ENCODE results near the gene CDC20. TPM values are rescaled to one million over a fixed set of nuclear protein-coding genes. Genes with fewer than 3 reads are reported as not detected.

The CDC20 gene
- total and polyA plus RNA-seq, 2 of the 8 experiments (the other 6 are each of a cell fraction or from before 2014, with no cell fraction given) = 214 to 221 TPM

DNA sequence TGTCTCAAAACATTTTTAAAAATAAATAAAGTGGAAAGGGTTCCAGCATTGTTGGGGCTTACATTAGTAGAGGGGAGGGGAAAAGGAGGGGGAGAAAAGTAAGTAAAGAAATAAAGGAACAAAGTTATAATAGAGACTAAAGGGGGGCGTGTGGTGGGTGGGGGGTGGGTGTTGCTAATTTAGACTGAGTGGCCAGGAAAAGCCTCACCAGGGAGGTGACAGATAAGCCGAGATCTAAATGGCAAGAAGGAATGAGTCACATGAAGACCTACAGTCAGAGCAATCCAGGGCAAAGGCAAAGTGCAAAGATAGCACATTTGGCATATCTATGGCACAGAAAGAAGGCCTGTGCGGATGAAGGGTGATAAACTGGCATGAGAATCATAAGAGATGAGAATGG, 13.7 kb upstream of the CDC20 start:
- no peaks in the 10 kb centered on the region for H3K79me1 ChIP-seq (ENCODE audit: low read depth, low read length)
- no peak for TF ChIP-seq BCL11A (IDR thresholded peaks at IDR 0.05; ENCODE audit: low read depth in 2 of 2, low read length in 2 of 2)

More for the DNA sequence above, 13.7 kb upstream of the CDC20 start:
- no peak overlapping the region for H3K4me3 ChIP-seq (ENCODE audit: extremely low read depth in 1 of 4, insufficient read depth in 2 of 4, low read depth in 3 of 4, low read length in 4 of 4)
- no peak overlapping the region for H3K18ac ChIP-seq (ENCODE audit: extremely low read depth, low read length)
- peaks cover 0 to 5% (median 0%) of the 10 kb centered on the region in 4 experiments; a peak in 2 of 7 replicates for H3K27me3 ChIP-seq (replicated peaks in 1 of 4; ENCODE audit: control insufficient read depth in 3 of 4, extremely low read depth in 1 of 4, insufficient read depth in 3 of 4, low read length in 3 of 4)
- no peaks in the 10 kb centered on the region for H3K79me2 ChIP-seq (ENCODE audit: control insufficient read depth in 1 of 2, insufficient read depth in 2 of 2, low read length in 2 of 2)
- H3K23ac ChIP-seq (ENCODE audit: insufficient read length) = no peak overlapping the region
- H3K9me3 ChIP-seq (ENCODE audit: insufficient read depth in 2 of 2, low read depth in 1 of 2, low read length in 1 of 2) = no peaks in the 10 kb centered on the region
- H2BK120ac ChIP-seq (replicated peaks; ENCODE audit: low read depth, low read length) = no peak overlapping the region
- H2BK5ac ChIP-seq (ENCODE audit: low read depth, low read length) = no peak overlapping the region
- no peak overlapping the region for H3K4me2 ChIP-seq (ENCODE audit: insufficient read depth in 1 of 2, low read depth in 2 of 2, low read length in 2 of 2)
- no peak overlapping the region for H3K14ac ChIP-seq (ENCODE audit: insufficient read length)
- no peak overlapping the region for H3K4ac ChIP-seq (replicated peaks; ENCODE audit: insufficient read length, low read depth, low read length)
- no peak overlapping the region for H3K56ac ChIP-seq (replicated peaks; ENCODE audit: insufficient read length, low read depth, low read length)
- DNase-seq (ENCODE audit: low read depth in 1 of 2, low spot score in 2 of 2) (no peak), FAIRE-seq (no peak)
- H3K36me3 ChIP-seq (ENCODE audit: control insufficient read depth in 2 of 4, insufficient read depth in 4 of 4, low read length in 3 of 4) = no peaks in the 10 kb centered on the region
- H2BK20ac ChIP-seq (ENCODE audit: low read length) = no peak overlapping the region
- H4K91ac ChIP-seq (replicated peaks; ENCODE audit: insufficient read length, low read length) = no peak overlapping the region
- H3K9ac ChIP-seq (replicated peaks in 1 of 4; ENCODE audit: extremely low read depth in 1 of 4, low read depth in 3 of 4, low read length in 3 of 4) = no peak overlapping the region
- ChIA-PET CTCF (ENCODE audit: partially characterized antibody) (interaction anchor here (0.6 kb wide), 1 partner anchor 505 kb away, joined by 4 read pairs; no protein-coding TSS in a partner anchor), POLR2A (ENCODE audit: partially characterized antibody) (no interaction called here)
- 79% methylated on average over 2 of the region's 3 CpGs; no CpG with 5 or more reads in 1 of the 2 experiments for WGBS, 2 experiments (ENCODE audit: extremely low coverage in 1 of 2, insufficient coverage in 1 of 2, insufficient read length in 1 of 2, insufficient replicate concordance in 2 of 2, low coverage in 1 of 2, low lambda C conversion rate in 2 of 2, missing lambda C conversion rate in 1 of 2)
- H2AFZ ChIP-seq (ENCODE audit: low read length) = no peak overlapping the region
- H3K4me1 ChIP-seq (replicated peaks in 1 of 4; ENCODE audit: control insufficient read depth in 3 of 4, insufficient read depth in 4 of 4, low read length in 3 of 4) = peaks cover under 1 to 11% (median 5%) of the 10 kb centered on the region in 4 experiments; a peak in 5 of 7 replicates
- no peak overlapping the region for H4K8ac ChIP-seq (ENCODE audit: extremely low read depth, insufficient read depth, low read length)
- H4K5ac ChIP-seq (ENCODE audit: insufficient read length, low read depth, low read length) = no peak overlapping the region
- H3K23me2 ChIP-seq (ENCODE audit: low read depth, low read length) = peaks cover 7% of the 10 kb centered on the region
- H2AK5ac ChIP-seq (ENCODE audit: low read depth, low read length) = no peak overlapping the region
- no peak overlapping the region for H2BK15ac ChIP-seq (ENCODE audit: low read length)
- no peaks in the 10 kb centered on the region for H4K20me1 ChIP-seq (replicated peaks in 1 of 2; ENCODE audit: control insufficient read depth in 1 of 2, insufficient read depth in 2 of 2, low read length in 2 of 2)
- H2BK12ac ChIP-seq (ENCODE audit: low read depth, low read length) = no peak overlapping the region
- H3K27ac ChIP-seq (ENCODE audit: low read depth, low read length) = no peak overlapping the region

Data from H1 (cell line).